HepG2 (cell line): ENCODE data around the gene CABLES1.

Experiments
- FOXJ3 ChIP-seq: sonication (generic); formaldehyde crosslinking; IDR thresholded peaks from 2 replicates; pipeline ENCODE4 v1.4.0; 2020; ENCODE audit warnings: missing genetic modification reagents, mild to moderate bottlenecking, borderline replicate concordance
- PHF21A ChIP-seq: sonication (generic); formaldehyde crosslinking; IDR thresholded peaks from 2 replicates; pipeline ENCODE4 v1.5.0; 2020; ENCODE audit warnings: mild to moderate bottlenecking, missing genetic modification reagents
- TBX3 ChIP-seq: fragments of 450-650 bp; IDR thresholded peaks from 2 replicates; pipeline ENCODE4 v1.6.1; 2017; ENCODE audit warnings: antibody characterized with exemption, mild to moderate bottlenecking, inconsistent platforms, borderline replicate concordance
- ZFX ChIP-seq: sonication (generic); formaldehyde crosslinking; IDR thresholded peaks from 2 replicates; pipeline ENCODE4 v1.4.0; 2020; ENCODE audit warnings: mild to moderate bottlenecking, low read depth, missing genetic modification reagents, moderate library complexity
- TF ChIP-seq, protein P1 (sequence below): sonication (generic); formaldehyde crosslinking; IDR thresholded peaks from one replicate; pipeline ENCODE4 v1.5.1; 2020; ENCODE audit warnings: mild to moderate bottlenecking, missing genetic modification reagents; ENCODE audit errors: not compliant biosample characterization
- TF ChIP-seq, protein P2 (sequence below): sonication (generic); formaldehyde crosslinking; IDR thresholded peaks from 2 replicates; pipeline ENCODE4 v1.5.0; 2020; ENCODE audit warnings: mild to moderate bottlenecking, missing genetic modification reagents, moderate library complexity
- TF ChIP-seq, protein P3 (sequence below): sonication (generic); formaldehyde crosslinking; IDR thresholded peaks from 2 replicates; pipeline ENCODE4 v1.5.0; 2020; ENCODE audit warnings: missing genetic modification reagents

DNA sequence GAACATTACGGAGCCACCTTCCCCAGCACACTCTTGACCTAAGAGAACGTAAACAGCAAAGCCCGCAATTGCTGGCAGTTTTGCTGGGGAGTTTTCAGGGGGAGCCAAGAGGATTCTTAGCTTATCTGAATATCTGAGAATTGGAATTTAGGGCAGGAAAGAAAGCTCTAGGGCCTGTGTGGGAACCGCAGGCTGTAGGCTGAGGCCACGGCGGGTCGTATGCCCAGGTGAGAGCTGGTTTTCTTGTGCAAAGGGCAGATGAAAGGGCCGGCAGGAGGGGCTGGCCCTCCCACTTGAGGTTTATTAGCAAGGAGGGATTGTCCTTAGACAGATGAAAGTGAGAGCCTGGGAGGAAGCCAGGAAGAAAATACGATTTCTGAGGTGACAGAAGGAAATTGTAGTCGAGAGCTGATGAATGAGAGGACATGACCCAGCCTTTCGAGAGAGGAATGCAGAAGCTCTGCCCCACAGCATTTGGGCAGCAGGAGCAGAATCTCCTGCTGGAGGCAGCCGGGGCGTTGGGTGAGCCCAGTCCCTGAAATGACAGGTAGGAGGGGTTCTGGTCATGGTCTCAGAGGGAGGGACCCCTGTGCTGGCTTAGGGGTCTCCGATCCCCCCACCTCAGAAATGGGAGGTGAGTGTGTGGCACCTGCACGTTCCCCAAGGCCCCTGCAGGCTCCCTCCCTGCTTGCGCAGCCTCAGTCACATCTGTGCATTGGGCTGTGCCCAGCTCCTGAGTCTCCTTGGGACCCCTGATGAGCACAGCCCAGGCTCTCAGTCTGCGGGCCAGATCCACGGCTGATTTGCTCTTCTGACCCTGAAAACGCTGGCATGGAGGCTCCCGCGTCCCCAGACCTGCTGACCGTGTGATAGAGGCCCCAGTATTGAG is 61.1 kb downstream of the CABLES1 start:
- TF ChIP-seq ZFX (CRISPR knock-in tag): no peak
- TF ChIP-seq, protein P1, sequence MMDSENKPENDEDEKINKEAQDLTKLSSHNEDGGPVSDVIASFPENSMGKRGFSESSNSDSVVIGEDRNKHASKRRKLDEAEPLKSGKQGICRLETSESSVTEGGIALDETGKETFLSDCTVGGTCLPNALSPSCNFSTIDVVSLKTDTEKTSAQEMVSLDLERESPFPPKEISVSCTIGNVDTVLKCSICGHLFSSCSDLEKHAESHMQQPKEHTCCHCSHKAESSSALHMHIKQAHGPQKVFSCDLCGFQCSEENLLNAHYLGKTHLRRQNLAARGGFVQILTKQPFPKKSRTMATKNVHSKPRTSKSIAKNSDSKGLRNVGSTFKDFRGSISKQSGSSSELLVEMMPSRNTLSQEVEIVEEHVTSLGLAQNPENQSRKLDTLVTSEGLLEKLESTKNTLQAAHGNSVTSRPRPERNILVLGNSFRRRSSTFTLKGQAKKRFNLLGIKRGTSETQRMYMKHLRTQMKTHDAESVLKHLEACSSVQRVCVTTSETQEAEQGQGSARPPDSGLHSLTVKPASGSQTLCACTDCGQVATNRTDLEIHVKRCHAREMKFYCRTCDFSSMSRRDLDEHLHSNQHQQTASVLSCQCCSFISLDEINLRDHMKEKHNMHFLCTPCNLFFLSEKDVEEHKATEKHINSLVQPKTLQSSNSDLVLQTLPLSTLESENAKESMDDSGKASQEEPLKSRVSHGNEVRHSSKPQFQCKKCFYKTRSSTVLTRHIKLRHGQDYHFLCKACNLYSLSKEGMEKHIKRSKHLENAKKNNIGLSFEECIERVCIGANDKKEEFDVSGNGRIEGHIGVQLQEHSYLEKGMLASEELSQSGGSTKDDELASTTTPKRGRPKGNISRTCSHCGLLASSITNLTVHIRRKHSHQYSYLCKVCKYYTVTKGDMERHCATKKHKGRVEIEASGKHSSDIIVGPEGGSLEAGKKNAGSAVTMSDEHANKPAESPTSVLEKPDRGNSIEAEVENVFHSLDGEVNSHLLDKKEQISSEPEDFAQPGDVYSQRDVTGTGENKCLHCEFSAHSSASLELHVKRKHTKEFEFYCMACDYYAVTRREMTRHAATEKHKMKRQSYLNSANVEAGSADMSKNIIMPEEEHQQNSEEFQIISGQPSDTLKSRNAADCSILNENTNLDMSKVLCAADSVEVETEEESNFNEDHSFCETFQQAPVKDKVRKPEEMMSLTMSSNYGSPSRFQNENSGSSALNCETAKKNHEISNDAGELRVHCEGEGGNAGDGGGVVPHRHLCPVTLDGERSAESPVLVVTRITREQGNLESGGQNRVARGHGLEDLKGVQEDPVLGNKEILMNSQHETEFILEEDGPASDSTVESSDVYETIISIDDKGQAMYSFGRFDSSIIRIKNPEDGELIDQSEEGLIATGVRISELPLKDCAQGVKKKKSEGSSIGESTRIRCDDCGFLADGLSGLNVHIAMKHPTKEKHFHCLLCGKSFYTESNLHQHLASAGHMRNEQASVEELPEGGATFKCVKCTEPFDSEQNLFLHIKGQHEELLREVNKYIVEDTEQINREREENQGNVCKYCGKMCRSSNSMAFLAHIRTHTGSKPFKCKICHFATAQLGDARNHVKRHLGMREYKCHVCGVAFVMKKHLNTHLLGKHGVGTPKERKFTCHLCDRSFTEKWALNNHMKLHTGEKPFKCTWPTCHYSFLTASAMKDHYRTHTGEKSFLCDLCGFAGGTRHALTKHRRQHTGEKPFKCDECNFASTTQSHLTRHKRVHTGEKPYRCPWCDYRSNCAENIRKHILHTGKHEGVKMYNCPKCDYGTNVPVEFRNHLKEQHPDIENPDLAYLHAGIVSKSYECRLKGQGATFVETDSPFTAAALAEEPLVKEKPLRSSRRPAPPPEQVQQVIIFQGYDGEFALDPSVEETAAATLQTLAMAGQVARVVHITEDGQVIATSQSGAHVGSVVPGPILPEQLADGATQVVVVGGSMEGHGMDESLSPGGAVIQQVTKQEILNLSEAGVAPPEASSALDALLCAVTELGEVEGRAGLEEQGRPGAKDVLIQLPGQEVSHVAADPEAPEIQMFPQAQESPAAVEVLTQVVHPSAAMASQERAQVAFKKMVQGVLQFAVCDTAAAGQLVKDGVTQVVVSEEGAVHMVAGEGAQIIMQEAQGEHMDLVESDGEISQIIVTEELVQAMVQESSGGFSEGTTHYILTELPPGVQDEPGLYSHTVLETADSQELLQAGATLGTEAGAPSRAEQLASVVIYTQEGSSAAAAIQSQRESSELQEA (CRISPR knock-in tag): no peak
- TF ChIP-seq, protein P2, sequence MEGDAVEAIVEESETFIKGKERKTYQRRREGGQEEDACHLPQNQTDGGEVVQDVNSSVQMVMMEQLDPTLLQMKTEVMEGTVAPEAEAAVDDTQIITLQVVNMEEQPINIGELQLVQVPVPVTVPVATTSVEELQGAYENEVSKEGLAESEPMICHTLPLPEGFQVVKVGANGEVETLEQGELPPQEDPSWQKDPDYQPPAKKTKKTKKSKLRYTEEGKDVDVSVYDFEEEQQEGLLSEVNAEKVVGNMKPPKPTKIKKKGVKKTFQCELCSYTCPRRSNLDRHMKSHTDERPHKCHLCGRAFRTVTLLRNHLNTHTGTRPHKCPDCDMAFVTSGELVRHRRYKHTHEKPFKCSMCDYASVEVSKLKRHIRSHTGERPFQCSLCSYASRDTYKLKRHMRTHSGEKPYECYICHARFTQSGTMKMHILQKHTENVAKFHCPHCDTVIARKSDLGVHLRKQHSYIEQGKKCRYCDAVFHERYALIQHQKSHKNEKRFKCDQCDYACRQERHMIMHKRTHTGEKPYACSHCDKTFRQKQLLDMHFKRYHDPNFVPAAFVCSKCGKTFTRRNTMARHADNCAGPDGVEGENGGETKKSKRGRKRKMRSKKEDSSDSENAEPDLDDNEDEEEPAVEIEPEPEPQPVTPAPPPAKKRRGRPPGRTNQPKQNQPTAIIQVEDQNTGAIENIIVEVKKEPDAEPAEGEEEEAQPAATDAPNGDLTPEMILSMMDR (CRISPR knock-in tag): no peak
- TF ChIP-seq, protein P3, sequence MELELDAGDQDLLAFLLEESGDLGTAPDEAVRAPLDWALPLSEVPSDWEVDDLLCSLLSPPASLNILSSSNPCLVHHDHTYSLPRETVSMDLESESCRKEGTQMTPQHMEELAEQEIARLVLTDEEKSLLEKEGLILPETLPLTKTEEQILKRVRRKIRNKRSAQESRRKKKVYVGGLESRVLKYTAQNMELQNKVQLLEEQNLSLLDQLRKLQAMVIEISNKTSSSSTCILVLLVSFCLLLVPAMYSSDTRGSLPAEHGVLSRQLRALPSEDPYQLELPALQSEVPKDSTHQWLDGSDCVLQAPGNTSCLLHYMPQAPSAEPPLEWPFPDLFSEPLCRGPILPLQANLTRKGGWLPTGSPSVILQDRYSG (CRISPR knock-in tag): no peak
- no peak for TF ChIP-seq PHF21A
- TF ChIP-seq TBX3: no peak
- no peak for TF ChIP-seq FOXJ3 (CRISPR knock-in tag)
